Measurements from ENCODE around the gene ELL. TPM values are rescaled to one million over a fixed set of nuclear protein-coding genes. Genes with fewer than 3 reads are reported as not detected.

The ELL gene
- total and polyA plus RNA-seq, 2 donors (not counting 3 experiments of a cell fraction or from before 2014, with no cell fraction given): 9.9 to 18.2 TPM

- peaks cover 3% of the 10 kb centered on the region for H3K4me1 ChIP-seq (ENCODE audit: control insufficient read depth, extremely low read depth, insufficient read depth, low read length)
- H3K4me3 ChIP-seq (replicated peaks in 1 of 3; ENCODE audit: insufficient read depth in 1 of 3, low read depth in 1 of 3, low read length in 3 of 3): no peak overlapping the region
- no peak overlapping the region for H3K27ac ChIP-seq (ENCODE audit: insufficient read depth, low read depth, low read length)
- no peak overlapping the region for H2AFZ ChIP-seq (ENCODE audit: low read depth, low read length)
- BruUV-seq (replicated peaks): no TSS peak
- H3K9me1 ChIP-seq (replicated peaks; ENCODE audit: control insufficient read depth, extremely low read depth, insufficient read depth, low read length): no peaks in the 10 kb centered on the region
- H3K9ac ChIP-seq (replicated peaks; ENCODE audit: extremely low read depth, insufficient read depth, low read length): no peak overlapping the region
- ChIA-PET CTCF (interaction anchor here (1.0 to 1.4 kb wide), 5 partner anchors 8 to 28 kb away, joined by 3 to 5 read pairs (median 4); no protein-coding TSS in a partner anchor), POLR2A (no interaction called here)
- no peaks in the 10 kb centered on the region for H3K9me3 ChIP-seq (replicated peaks; ENCODE audit: control insufficient read depth, insufficient read depth, low read length)
- H3K36me3 ChIP-seq (ENCODE audit: control insufficient read depth in 2 of 2, extremely low read depth in 1 of 2, insufficient read depth in 2 of 2, low read length in 2 of 2): no peaks in the 10 kb centered on the region
- H3K27me3 ChIP-seq (ENCODE audit: control insufficient read depth in 2 of 2, insufficient read depth in 2 of 2, low read length in 2 of 2): no peaks in the 10 kb centered on the region
- no peak for DNase-seq (ENCODE audit: low read depth, low spot score)
- TF ChIP-seq CTCF (IDR thresholded peaks at IDR 0.05; ENCODE audit: extremely low read depth in 1 of 2, insufficient read depth in 1 of 2, low read depth in 1 of 2, low read length in 2 of 2) (no peak), POLR2AphosphoS5 (IDR thresholded peaks at IDR 0.05; ENCODE audit: insufficient read depth, low read depth, low read length) (no peak), FOS (IDR thresholded peaks at IDR 0.05; ENCODE audit: borderline replicate concordance, insufficient read depth, low read length) (no peak), JUN (IDR thresholded peaks at IDR 0.05; ENCODE audit: borderline replicate concordance, insufficient read depth, insufficient read length, low read depth) (no peak), POLR2A (IDR thresholded peaks at IDR 0.05; ENCODE audit: low read depth, low read length) (no peak), MYC (IDR thresholded peaks at IDR 0.05; ENCODE audit: low read depth, low read length) (no peak)
- H3K4me2 ChIP-seq (ENCODE audit: insufficient read depth, low read length): no peak overlapping the region
- no peaks in the 10 kb centered on the region for H4K20me1 ChIP-seq (replicated peaks; ENCODE audit: control insufficient read depth, extremely low read depth, insufficient read depth, low read length)
- intact Hi-C loops (cut with micrococcal nuclease) (no loop called here), dilution Hi-C loops (cut with MboI; ENCODE audit: extremely low pct_ligation_motif_present, low sequenced_read_pairs) (no loop called here)
- FAIRE-seq: no peak
- H3K79me2 ChIP-seq (ENCODE audit: control insufficient read depth, insufficient read depth, low read length): peaks cover 49% of the 10 kb centered on the region
Measured at GRCh38 chr19:18491995-18492953, 29.6 kb downstream of the ELL start.
